ENCODE measurements around the gene RNF217.

The RNF217 gene

GRCh38 chr6:125095580-125096301, 133.5 kb downstream of the RNF217 start:
- in situ Hi-C loops (cut with HindIII; ENCODE audit: low sequenced_read_pairs): no loop called here

- in situ Hi-C loops (cut with HindIII; ENCODE audit: low sequenced_read_pairs): no loop called here
Measured at GRCh38 chr6:125097186-125097585, 134.9 kb downstream of the RNF217 start.

DNA sequence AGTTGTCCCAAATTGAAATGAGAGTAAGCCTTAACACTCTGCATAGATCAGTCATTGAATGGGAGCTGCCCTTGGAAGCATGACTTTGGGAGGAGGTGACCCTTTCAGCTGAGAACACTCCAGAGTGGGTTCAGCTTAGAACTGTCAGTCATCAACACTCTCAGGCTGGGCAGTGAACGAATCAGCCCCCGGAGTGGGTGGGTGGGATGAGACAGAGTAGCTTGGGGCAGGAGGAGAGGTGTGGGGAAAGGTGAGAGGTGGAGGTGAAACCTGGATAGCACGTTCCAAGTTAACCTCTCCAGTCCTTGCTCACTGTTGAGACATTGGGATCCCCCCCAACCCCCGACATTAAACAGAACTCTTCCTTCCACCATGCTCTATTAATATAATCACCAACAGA, 136.0 kb downstream of the RNF217 start:
- in situ Hi-C loops (cut with HindIII; ENCODE audit: low sequenced_read_pairs): no loop called here

DNA sequence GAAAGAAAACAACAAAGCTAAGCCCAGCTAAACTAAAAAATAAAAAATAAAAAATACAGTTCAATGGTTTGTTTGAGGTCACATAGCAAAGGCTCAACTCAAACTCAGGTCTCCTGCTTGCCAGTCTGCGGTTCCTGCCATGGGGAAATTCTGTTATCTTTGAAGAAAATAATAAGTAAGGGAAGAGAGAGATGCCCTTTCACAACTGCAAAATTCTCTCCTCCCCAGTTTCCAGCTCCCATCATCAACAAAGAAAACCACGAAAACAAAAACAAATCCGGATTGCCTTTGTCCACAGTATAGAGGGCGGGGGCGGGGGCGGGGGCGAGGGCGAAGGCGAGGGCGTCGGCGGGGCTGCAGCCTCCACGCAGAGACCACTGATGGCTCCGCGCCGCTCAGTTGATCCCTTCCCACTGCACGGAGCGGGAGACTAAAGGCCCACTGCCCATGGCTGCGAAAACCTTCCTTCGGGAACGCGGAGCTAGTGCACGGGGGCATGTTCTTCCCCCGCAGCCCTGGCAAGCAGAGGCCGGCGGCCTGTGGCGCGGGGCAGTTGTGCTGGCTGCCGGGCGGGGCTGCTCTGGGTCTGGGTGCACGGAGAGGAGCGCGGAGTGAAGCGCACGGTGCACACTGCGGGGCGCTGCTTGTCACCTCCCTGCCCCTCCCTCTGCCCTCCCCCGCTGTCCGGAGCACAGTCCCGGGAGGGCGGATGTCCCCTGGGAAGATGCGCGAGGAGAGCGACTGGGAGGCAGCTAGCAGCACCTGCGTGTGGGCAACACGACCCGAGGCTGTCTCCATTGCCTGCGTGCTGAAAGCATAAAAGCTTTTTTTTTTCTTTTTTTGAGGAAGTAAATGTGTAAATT, 137.2 kb downstream of the RNF217 start:
- in situ Hi-C loops (cut with HindIII; ENCODE audit: low sequenced_read_pairs): loop anchor here (25.0 kb wide), 1 partner anchor 237 kb away; no protein-coding TSS in a partner anchor

- in situ Hi-C loops (cut with HindIII; ENCODE audit: low sequenced_read_pairs): loop anchor here (25.0 kb wide), 1 partner anchor 238 kb away; no protein-coding TSS in a partner anchor
Measured at GRCh38 chr6:125100074-125100652, 137.9 kb downstream of the RNF217 start.

DNA sequence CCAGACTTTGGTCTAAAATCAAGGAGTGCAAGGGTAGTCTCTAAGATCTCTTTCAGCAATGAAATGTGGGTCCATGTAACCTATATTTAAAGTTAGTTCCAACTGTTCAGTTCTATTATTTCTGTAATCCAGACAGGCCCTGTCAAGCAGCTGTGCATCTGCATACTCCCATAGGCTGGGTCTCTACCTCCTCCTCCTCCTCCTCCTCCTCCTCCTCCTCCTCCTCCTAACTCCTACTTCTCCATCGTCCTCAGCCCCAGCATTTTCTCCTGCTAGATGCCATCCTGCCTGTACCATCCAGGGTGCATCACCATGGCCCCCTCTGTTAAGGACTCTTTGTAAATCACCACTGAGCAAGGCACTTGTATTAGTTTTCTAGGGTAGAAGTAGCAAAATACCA, 138.9 kb downstream of the RNF217 start:
- in situ Hi-C loops (cut with HindIII; ENCODE audit: low sequenced_read_pairs): loop anchor here (25.0 kb wide), 1 partner anchor 239 kb away; no protein-coding TSS in a partner anchor

- in situ Hi-C loops (cut with HindIII; ENCODE audit: low sequenced_read_pairs): loop anchor here (25.0 kb wide), 1 partner anchor 239 kb away; no protein-coding TSS in a partner anchor
Measured at GRCh38 chr6:125101631-125102030, 139.4 kb downstream of the RNF217 start.

GRCh38 chr6:125102411-125102810, 140.2 kb downstream of the RNF217 start:
- in situ Hi-C loops (cut with HindIII; ENCODE audit: low sequenced_read_pairs): loop anchor here (25.0 kb wide), 1 partner anchor 240 kb away; no protein-coding TSS in a partner anchor

GRCh38 chr6:125102891-125103290, 140.7 kb downstream of the RNF217 start:
- in situ Hi-C loops (cut with HindIII; ENCODE audit: low sequenced_read_pairs): loop anchor here (25.0 kb wide), 1 partner anchor 241 kb away; no protein-coding TSS in a partner anchor

- in situ Hi-C loops (cut with HindIII; ENCODE audit: low sequenced_read_pairs): loop anchor here (25.0 kb wide), 1 partner anchor 242 kb away; no protein-coding TSS in a partner anchor
Measured at GRCh38 chr6:125104425-125104824, 142.2 kb downstream of the RNF217 start.

DNA sequence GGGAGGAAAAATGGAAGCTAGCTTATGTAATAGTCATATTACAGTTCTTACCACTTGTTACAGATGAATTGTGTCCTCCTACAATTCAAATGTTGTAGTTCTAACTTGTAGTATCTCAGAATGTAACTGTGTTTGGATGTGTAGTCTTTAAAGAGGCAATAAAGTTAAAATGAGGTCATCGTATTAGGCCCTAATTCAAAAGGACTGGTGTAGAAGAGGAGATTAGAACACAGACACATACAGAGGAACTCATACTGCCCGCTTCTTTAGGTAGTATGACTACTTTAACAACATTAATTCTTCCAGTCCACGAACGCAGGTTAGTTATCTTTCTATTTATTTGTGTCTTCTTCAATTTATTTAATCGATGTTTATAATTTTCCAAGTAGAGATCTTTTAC, 144.8 kb downstream of the RNF217 start:
- in situ Hi-C loops (cut with HindIII; ENCODE audit: low sequenced_read_pairs): loop anchor here (25.0 kb wide), 1 partner anchor 245 kb away; no protein-coding TSS in a partner anchor

DNA sequence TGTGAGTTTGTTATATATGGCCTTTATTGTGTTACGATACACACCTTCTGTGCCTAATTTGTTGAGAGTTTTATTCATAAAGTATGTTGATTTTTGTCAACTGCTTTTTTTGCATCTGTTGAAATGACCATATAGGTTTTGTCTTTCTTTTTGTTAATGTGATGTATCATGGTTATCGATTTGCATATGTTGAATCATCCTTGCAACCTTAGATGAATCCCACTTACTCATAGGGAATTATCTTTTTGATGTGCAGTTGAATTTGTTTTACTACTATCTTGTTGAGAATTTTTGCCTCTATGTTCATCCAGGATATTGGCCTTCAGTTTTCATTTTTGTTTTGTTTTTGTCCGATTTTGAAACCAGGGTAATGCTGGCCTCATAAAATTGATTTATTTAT, 145.7 kb downstream of the RNF217 start:
- in situ Hi-C loops (cut with HindIII; ENCODE audit: low sequenced_read_pairs): loop anchor here (25.0 kb wide), 1 partner anchor 246 kb away; no protein-coding TSS in a partner anchor

DNA sequence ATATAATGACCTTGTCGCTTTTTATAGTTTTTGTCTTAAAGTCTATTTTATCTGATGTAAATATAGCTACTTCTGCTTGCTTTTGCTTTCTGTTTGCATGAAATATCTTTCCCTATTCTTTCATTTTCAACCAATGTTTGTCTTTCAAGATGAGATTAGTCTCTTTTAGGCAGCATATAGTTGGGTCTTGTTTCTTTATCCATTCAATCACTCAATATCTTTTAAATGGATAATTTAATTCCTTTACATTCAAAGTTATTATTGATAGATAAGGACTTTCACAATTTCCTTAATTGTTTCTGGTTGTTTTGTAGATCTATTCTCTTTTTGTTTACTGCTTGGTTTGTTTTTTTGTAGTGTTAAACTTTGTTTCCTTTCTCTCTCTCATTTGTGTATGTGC, 147.8 kb downstream of the RNF217 start:
- in situ Hi-C loops (cut with HindIII; ENCODE audit: low sequenced_read_pairs): loop anchor here (25.0 kb wide), 1 partner anchor 248 kb away; no protein-coding TSS in a partner anchor

GRCh38 chr6:125111219-125111983, 149.2 kb downstream of the RNF217 start:
- in situ Hi-C loops (cut with HindIII; ENCODE audit: low sequenced_read_pairs): loop anchor here (25.0 kb wide), 1 partner anchor 249 kb away; no protein-coding TSS in a partner anchor

GRCh38 chr6:125112934-125113333, 150.7 kb downstream of the RNF217 start:
- in situ Hi-C loops (cut with HindIII; ENCODE audit: low sequenced_read_pairs): loop anchor here (25.0 kb wide), 1 partner anchor 251 kb away; no protein-coding TSS in a partner anchor

- in situ Hi-C loops (cut with HindIII; ENCODE audit: low sequenced_read_pairs): loop anchor here (25.0 kb wide), 1 partner anchor 252 kb away; no protein-coding TSS in a partner anchor
Measured at GRCh38 chr6:125114248-125114858, 152.1 kb downstream of the RNF217 start.

DNA sequence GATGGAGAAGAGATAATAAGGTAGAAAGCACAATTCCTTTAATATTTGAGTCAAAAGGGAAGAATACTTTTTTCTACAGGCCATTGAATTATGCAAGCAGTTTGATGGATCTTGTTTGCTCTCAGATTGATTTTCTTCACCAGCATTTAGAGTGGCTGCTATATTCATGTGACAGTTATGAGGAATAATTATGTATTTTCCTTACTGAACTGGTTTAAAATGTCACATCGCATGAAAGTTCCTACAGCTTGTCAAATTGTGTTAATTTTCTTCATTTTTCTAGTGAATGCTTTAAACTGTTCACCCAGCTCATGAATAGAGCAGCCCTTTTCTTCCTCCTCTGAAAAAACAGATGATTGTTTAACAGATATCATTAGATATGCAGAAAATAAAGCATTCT, 153.9 kb downstream of the RNF217 start:
- in situ Hi-C loops (cut with HindIII; ENCODE audit: low sequenced_read_pairs): loop anchor here (25.0 kb wide), 1 partner anchor 254 kb away; no protein-coding TSS in a partner anchor

- in situ Hi-C loops (cut with HindIII; ENCODE audit: low sequenced_read_pairs): loop anchor here (25.0 kb wide), 1 partner anchor 254 kb away; no protein-coding TSS in a partner anchor
Measured at GRCh38 chr6:125116710-125117109, 154.5 kb downstream of the RNF217 start.

DNA sequence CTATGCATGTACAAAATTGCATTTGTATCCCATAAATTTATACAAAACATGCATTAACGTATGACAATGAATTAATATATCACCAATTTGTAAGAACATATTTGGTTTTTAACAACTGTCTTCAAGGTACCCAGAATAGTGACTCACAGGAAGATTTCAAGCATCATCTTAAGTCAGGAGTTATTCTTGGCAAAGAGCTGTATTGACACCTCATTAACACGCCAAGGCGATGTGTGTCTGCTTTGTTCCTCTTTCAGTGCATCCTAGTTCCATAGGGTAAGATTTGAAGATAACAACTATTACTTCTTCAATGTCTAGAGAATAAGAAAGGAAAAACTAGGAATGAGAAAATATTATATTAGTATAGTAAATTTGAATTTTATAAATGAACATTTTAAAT, 155.6 kb downstream of the RNF217 start:
- in situ Hi-C loops (cut with HindIII; ENCODE audit: low sequenced_read_pairs): loop anchor here (25.0 kb wide), 1 partner anchor 256 kb away; no protein-coding TSS in a partner anchor

All from DLD1 (cell line).